ENCODE measurements around the gene GNAO1.
A peak's percentile ranks its signal among the peaks of the same experiment; 100 is the strongest.

The GNAO1 gene

GRCh38 chr16:56351481-56351880 is 160.2 kb downstream of the GNAO1 start:
- no peak for DNase-seq

GRCh38 chr16:56352351-56353053 is 161.2 kb downstream of the GNAO1 start:
- DNase-seq: no peak

- DNase-seq: no peak
Observed at GRCh38 chr16:56353054-56353921, 162.0 kb downstream of the GNAO1 start.

GRCh38 chr16:56354016-56354415 is 162.7 kb downstream of the GNAO1 start:
- no peak for DNase-seq

- DNase-seq: no peak
Observed at GRCh38 chr16:56354746-56355145, 163.5 kb downstream of the GNAO1 start.

GRCh38 chr16:56355221-56355620 is 163.9 kb downstream of the GNAO1 start:
- no peak for DNase-seq

GRCh38 chr16:56355786-56356275 is 164.5 kb downstream of the GNAO1 start:
- DNase-seq: no peak

- DNase-seq: peak; percentile 7 to 78
Observed at GRCh38 chr16:56356276-56357240, 165.3 kb downstream of the GNAO1 start.

GRCh38 chr16:56357241-56357764 is 166.0 kb downstream of the GNAO1 start:
- no peak for DNase-seq

- no peak for DNase-seq
Observed at GRCh38 chr16:56357765-56358322, 166.6 kb downstream of the GNAO1 start.

GRCh38 chr16:56360117-56361008 is 169.1 kb downstream of the GNAO1 start:
- no peak for DNase-seq

- no peak for DNase-seq
Observed at GRCh38 chr16:56362057-56362655, 170.9 kb downstream of the GNAO1 start.

GRCh38 chr16:56362706-56363105 is 171.4 kb downstream of the GNAO1 start:
- no peak for DNase-seq

GRCh38 chr16:56363181-56363716 is 172.0 kb downstream of the GNAO1 start:
- DNase-seq: no peak

GRCh38 chr16:56363781-56364565 is 172.7 kb downstream of the GNAO1 start:
- DNase-seq: no peak

GRCh38 chr16:56364865-56365264 is 173.6 kb downstream of the GNAO1 start:
- no peak for DNase-seq

GRCh38 chr16:56365552-56365951 is 174.3 kb downstream of the GNAO1 start:
- no peak for DNase-seq

GRCh38 chr16:56366945-56367344 is 175.7 kb downstream of the GNAO1 start:
- DNase-seq: no peak

GRCh38 chr16:56367764-56368163 is 176.5 kb downstream of the GNAO1 start:
- DNase-seq: no peak

GRCh38 chr16:56368545-56368944 is 177.3 kb downstream of the GNAO1 start:
- DNase-seq: no peak

Data from NCI-H526 (cell line).